Omental fat pad (tissue), 4 donors: ENCODE results near the gene DMWD. TPM values are rescaled to one million over a fixed set of nuclear protein-coding genes. Genes with fewer than 3 reads are reported as not detected.
"Not testable (repeated sequence)": the region's sequence is repeated elsewhere in the genome, so short reads cannot be mapped to it uniquely, and the experiment has no call there.

Experiments used
- ATAC-seq: fragments of 150-250 bp; one replicate; pipeline ENCODE4 v1.9.1; 2016; ENCODE audit warnings: mild to moderate bottlenecking, moderate library complexity; ENCODE audit not compliant: low FRiP score
- DNase-seq: peaks from one replicate; pipeline ENCODE4 v3.0.0-alpha.2; 2019; ENCODE audit warnings: low spot score
- total RNA-seq, 4 donors: library from RNA; depleted of rRNA; stranded (reverse); fragments of >200 nt; gene quantifications; one replicate each; pipeline ENCODE4 v1.1.0, GENCODE V29; 2016
- TF ChIP-seq, protein P1 (sequence below), 3 donors: fragments of 450-650 bp; IDR thresholded peaks; one replicate each; pipeline ENCODE4 v1.5.1; 2016 to 2017; ENCODE audit warnings: antibody characterized with exemption in 3 of 3, mild to moderate bottlenecking in 3 of 3, moderate library complexity in 2 of 3

DMWD gene
- total RNA-seq, 4 donors from 2014 or later = 26.2 to 42.5 (median 35.9) TPM

DNA sequence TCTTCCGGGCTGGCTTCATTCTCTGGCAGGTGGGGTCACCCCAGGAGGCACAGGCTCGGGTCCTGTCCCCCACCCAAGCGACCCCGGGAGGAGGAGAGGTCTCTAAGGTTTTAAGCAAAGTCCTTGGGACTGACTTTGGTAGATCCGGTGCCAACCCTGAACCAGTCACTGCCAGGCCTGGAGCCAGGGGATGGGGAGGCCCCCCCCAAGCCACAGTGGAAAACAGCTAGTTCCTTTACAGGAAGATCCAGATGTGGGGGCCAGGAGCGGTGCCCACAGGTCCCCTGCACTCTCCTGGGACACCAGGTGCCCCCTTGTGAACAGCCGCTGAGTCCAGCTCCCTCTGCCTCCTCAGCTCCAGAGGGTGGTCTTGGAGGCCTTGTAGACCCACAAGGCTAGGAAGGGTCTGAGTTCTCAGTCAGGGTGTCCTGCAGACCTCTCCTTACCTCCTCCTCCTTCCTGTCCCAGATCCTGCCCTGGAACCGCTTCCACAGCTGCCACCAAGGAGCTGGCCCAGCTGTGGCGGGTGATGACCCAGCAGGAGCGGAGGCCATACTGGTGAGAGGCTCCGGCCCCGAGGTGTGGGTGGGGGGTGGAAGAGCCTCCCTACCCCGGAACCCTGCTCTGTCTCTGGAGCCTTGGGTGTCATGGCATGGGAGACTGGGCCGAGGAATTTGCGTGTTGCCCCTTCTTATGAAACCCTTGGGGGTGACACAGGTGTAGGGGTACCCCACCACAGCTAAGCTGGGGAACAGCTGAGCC is 29.6 kb downstream of the DMWD start:
- TF ChIP-seq, protein P1, sequence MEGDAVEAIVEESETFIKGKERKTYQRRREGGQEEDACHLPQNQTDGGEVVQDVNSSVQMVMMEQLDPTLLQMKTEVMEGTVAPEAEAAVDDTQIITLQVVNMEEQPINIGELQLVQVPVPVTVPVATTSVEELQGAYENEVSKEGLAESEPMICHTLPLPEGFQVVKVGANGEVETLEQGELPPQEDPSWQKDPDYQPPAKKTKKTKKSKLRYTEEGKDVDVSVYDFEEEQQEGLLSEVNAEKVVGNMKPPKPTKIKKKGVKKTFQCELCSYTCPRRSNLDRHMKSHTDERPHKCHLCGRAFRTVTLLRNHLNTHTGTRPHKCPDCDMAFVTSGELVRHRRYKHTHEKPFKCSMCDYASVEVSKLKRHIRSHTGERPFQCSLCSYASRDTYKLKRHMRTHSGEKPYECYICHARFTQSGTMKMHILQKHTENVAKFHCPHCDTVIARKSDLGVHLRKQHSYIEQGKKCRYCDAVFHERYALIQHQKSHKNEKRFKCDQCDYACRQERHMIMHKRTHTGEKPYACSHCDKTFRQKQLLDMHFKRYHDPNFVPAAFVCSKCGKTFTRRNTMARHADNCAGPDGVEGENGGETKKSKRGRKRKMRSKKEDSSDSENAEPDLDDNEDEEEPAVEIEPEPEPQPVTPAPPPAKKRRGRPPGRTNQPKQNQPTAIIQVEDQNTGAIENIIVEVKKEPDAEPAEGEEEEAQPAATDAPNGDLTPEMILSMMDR (IDR thresholded peaks at IDR 0.05) = no peak
- ATAC-seq (no peak), DNase-seq (no peak)

DNA sequence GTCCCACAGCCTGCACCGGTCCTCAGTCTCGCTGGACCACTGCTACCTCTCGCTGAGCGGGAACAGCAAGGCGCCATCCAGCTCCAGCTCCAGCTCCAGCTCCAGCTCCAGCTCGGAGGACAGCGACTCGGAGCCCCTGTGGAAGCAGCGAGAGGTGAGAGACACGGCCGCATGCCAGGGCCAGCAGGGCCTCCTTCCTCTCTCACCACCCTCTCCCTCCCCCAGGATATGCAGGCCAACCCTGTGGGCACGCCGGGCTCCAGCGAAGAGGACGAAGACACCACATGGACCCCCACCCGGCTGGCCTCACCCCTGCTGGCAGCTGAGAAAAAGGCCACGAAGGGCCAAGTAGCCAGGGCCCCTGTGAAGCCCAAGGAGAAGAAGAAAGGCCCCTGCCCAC is 30.9 kb downstream of the DMWD start:
- no peak for ATAC-seq

DNA sequence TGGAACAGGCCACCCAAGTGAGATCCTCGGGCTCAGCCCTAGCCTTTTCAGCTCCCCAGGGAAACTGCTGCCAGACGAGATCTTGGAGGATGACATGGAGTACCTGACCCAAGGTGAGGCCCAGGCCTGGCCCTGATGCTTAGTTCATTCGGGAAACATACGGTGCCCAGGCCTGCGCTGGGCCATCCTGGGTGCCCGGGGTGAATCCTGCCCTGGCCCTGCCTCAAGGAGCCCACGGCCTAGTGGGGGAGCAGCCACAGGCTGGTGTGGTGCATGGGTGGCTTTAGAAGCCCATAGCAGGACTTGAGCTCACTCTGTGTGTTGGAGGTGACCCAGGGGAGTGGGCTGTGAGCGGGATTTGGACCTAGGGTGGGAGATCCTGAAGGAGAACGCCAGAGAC is 33.7 kb downstream of the DMWD start:
- ATAC-seq = no peak
- DNase-seq = no peak
- TF ChIP-seq, protein P1 (IDR thresholded peaks at IDR 0.05) = no peak

More for the DNA sequence above, 30.9 kb downstream of the DMWD start:
- TF ChIP-seq, protein P1 (IDR thresholded peaks at IDR 0.05) = no peak
- DNase-seq = no peak

DNA sequence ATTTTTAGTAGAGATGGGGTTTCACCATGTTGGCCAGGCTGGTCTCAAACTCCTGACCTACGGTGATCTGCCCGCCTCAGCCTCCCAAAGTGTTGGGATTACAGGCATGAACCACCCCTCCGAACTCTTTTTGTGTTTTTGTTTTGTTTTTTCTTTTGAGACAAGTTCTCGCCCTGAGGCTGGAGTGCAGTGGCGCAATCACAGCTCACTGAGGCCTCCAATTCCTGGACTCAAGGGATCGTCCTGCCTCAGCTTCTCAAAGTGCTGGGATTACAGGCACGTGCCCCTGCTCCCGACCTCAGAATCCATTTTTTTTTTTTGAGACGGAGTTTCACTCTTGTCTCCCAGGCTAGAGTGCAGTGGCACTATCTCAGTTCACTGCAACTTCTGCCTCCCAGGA is 35.0 kb downstream of the DMWD start:
- no peak for DNase-seq
- ATAC-seq = no peak
- TF ChIP-seq, protein P1 (IDR thresholded peaks at IDR 0.05) = no peak

DNA sequence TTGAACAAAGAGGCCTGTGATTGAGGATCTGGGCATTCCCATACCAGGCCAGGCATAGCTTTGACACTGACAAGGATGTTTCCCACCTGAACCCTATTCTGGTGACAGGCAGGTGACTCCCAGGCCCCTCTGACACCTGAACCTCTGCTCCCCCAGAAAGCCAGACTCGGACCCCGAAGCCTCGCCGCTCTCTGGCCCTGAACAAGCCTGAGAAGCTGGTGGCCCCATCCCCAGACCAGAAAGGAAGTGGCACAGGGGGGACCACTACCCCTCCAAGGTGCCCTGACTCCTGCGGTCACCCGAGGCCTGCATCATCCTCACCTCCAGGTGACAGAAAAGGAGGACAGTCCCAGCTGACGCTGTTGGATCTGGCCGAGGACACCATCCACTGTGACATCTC is 38.3 kb downstream of the DMWD start:
- TF ChIP-seq, protein P1 (IDR thresholded peaks at IDR 0.05) = no peak
- DNase-seq (no peak), ATAC-seq (no peak)

DNA sequence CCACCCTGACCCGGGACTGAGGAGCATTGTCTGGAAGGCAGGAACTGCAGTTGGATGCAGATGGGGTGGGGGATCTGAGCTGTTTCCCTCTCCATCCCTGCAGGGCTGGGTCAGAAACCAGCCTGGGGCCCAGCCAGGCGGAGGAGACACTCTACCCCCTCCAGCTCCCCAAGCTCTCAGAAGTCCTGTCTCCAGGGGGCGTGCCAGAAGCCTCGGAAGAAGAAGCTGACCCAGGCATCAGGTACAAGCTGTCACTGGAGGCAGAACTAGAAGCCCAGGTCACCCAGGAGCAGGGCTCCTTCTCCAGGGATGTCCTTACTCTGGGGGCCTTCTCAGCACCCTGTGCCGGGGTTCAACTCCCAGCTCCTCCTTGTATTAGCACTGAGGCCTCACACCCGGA is 39.1 kb downstream of the DMWD start:
- TF ChIP-seq, protein P1 (IDR thresholded peaks at IDR 0.05) = no peak
- DNase-seq (no peak), ATAC-seq (no peak)

DNA sequence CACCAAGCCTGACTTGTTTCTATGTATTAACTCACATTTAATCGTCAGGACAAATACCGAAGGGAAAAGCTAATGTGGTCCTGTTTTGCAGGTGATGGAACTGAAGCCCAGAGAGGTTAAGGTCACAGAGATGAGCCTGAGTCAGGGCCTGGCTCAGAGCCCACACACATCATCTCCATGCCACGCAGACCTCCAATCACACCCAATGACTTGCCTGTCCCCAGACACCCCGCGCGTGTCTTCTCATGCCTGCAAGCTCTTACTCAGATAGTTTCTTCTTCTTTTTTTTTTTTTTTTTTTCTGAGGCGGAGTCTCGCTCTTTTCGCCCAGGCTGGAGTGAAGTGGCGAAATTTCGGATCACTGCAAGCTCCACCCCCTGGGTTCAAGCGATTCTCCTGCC is 40.0 kb downstream of the DMWD start:
- ATAC-seq = no peak
- no peak for DNase-seq
- TF ChIP-seq, protein P1 (IDR thresholded peaks at IDR 0.05) = no peak

DNA sequence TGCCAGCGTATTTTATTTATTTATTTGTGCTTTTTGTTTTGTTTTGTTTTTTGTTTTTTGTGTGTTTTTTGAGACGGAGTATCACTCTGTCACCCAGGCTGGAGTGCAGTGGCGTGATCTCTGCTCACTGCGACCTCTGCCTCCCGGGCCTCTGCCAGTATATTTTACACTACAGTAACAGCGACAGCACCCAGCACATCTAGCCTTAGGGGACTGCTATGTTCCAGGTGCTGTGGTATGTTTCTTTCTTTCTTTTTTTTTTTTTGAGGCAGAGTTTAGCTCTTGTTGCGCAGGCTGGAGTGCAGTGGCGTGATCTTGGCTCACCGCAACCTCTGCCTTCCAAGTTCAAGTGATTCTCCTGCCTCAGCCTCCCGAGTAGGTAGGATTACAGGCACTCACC is 41.2 kb downstream of the DMWD start:
- ATAC-seq = not testable (repeated sequence)

More for the DNA sequence above, 41.2 kb downstream of the DMWD start:
- DNase-seq = not testable (repeated sequence)
